Retinal pigment epithelial cell (primary cell): ENCODE data around the gene LPCAT1.

Source experiments
- DNase-seq: peaks from one replicate; pipeline ENCODE4 v3.0.0-alpha.2; 2010; ENCODE audit warnings: low read depth
- H3K4me3 ChIP-seq: 2 replicates; pipeline ENCODE4 v1.5.1; 2011; ENCODE audit warnings: mild to moderate bottlenecking, low read length, control low read depth, moderate library complexity
- TF ChIP-seq, protein P1 (sequence below): conservative IDR thresholded peaks from 2 replicates; pipeline ENCODE4 v1.5.1; 2011; ENCODE audit warnings: low read depth, low read length, control low read depth, inconsistent platforms

The LPCAT1 gene

DNA sequence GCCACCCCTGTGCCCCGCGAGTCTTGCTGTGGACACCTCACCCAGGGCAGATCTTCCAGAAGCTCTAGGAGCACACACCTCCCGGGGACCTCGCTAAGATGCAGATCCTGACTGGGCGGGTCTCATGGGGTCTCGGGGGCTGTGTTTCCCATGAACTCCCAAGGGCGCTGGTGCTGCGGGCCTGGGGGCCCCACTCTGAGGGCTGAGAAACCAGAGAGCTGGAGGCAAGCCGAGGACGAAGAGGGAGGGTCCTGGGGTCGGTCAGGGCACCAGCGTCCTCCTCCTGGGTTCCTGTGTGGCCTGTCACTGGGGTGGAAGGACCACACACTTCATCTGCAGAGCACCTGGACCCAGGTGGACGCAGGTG is 108.7 kb downstream of the LPCAT1 start:
- H3K4me3 ChIP-seq, result no peak overlapping the region
- TF ChIP-seq, protein P1, sequence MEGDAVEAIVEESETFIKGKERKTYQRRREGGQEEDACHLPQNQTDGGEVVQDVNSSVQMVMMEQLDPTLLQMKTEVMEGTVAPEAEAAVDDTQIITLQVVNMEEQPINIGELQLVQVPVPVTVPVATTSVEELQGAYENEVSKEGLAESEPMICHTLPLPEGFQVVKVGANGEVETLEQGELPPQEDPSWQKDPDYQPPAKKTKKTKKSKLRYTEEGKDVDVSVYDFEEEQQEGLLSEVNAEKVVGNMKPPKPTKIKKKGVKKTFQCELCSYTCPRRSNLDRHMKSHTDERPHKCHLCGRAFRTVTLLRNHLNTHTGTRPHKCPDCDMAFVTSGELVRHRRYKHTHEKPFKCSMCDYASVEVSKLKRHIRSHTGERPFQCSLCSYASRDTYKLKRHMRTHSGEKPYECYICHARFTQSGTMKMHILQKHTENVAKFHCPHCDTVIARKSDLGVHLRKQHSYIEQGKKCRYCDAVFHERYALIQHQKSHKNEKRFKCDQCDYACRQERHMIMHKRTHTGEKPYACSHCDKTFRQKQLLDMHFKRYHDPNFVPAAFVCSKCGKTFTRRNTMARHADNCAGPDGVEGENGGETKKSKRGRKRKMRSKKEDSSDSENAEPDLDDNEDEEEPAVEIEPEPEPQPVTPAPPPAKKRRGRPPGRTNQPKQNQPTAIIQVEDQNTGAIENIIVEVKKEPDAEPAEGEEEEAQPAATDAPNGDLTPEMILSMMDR, result no peak
- no peak for DNase-seq

DNA sequence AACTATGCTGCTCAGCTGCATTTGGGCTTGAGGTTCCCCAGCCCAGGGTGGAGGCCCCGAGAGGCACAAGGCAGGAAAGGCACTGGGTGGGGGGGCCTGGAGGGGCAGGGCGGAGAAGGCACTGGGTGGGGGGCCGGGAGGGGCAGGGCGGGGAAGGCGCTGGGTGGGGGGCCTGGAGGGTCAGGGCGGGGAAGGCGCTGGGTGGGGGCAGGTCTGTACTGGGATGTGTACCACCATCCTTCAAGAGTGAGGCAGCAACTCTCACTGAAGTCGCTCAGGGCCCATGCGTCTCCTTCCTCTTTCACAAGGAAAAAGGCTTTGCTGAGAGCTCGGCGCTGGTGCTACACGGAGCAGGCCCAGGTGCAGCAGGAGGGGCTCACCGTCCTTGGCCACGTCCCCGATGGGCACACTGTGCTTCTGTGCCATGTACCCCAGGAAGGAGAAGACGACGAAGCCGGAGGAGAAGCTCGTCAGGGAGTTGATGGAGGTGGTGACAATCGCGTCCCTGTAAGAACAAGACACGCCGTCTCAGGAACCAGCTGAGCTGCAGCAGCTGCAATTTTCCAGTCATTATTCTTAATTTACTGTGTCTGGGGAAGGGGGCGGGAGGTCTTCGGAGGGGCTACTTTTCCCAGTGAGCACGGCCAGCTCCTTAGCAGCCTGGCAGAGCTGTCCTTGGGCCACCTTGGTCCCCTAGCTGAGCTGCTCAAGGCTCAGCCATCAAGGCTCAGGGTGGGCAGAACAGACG is 109.3 kb downstream of the LPCAT1 start:
- TF ChIP-seq, protein P1, result no peak
- DNase-seq, result no peak
- H3K4me3 ChIP-seq, result no peak overlapping the region

DNA sequence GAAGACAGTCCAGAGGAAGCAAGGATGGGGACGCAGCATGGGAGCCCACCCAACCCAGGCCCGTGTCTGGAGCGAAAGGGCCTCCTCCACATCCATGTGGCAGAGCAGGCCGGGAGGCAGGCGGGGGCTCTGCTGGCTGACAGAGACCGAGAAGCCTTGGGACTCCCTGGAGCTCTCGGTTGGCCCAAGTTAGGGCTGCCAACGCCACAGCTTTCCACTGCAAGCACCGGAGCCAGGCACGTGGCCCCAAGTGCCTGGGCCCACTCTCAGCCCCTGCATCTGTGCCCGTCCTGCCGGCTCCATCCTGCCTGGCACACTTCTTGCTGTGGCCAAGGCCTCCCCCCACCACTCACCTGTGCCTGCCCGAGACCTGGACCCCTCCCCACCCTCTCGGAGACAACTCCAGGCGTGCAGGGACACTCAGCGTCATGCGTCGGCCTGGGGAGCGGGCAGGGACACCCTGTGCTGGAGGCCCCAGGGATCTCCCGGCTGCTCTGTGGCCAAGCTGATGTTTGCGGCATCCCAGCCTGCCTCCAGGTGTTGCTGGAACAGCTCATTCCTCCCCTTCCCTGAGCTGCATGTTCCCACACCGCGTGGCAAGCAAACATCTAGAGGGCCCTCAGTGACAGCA is 110.0 kb downstream of the LPCAT1 start:
- DNase-seq, result no peak
- H3K4me3 ChIP-seq, result no peak overlapping the region
- TF ChIP-seq, protein P1, result no peak

DNA sequence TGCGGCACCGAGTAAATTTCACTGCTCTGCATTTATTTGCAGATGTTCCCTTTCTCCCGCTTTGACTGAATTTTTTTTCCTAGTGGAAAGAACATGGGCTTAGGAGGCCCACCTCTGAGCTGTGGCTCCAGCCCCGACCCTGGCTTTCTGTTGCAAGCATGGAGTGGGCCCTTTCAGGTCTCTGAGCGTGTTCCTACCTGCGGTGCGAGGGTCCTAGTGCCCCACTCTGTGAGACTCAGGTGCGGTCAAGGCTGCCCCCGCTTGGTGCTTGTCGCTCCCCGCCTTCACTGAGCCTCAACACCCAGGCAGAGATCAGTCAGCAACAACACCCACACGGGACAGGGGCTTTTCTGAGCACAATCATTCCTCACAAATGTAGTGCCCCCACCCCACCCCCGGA is 110.5 kb downstream of the LPCAT1 start:
- TF ChIP-seq, protein P1, result no peak
- no peak overlapping the region for H3K4me3 ChIP-seq
- DNase-seq, result no peak

DNA sequence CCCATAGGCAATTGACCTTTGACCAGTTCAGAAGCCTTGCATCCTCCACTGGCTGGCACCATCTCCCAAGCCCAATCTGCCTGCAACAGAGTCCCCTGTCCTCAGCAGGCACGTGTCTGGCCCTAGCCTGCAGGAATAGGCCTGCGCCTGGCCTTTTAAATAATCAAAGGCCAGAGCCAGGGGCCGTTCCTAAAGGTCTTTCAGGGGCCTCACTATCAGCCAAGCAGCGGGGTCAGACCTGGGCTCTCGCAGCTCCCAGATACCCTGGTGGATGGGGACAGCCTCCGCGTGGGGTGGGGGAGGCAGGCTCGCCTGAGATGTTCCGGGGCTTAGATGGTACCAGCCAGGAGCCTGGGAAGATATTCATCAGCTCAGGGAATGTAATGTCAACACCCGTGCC is 111.1 kb downstream of the LPCAT1 start:
- DNase-seq, result no peak
- no peak overlapping the region for H3K4me3 ChIP-seq
- TF ChIP-seq, protein P1, result no peak

DNA sequence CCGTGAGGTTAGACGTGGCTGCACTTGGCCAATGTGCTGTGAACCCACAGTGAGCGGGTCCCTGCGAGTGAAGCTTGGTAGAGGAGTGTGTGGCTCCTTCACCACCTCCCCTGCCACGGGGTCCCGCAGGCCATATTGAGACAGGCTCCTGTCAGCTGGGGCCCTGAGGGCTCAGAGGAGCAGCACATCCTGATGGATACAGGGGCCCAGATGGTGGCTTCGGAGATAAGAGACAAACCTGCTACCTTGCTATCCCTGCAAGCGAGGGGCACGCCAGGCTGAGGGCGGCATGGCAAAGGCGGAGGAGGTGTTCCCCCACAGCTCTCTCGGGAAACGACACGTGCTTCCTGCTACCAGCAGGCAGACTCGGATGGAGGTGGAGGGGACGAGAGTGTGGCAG is 111.6 kb downstream of the LPCAT1 start:
- no peak overlapping the region for H3K4me3 ChIP-seq
- TF ChIP-seq, protein P1, result no peak
- no peak for DNase-seq
